ENCODE measurements around the gene ARID1B.

GRCh38 chr6:157222201-157222981 is 445.2 kb downstream of the ARID1B start:
- TF ChIP-seq CTCF (IDR thresholded peaks at IDR 0.05; ENCODE audit: poor library complexity), result no peak
- TF ChIP-seq EZH2 (IDR thresholded peaks at IDR 0.05; ENCODE audit: borderline replicate concordance), result no peak
- no peak for TF ChIP-seq EZH2phosphoT487 (IDR thresholded peaks at IDR 0.05; ENCODE audit: low read depth, severe bottlenecking, unreplicated experiment)
